Stimulated activated CD8-positive, alpha-beta memory T cell treated with anti-CD3 and anti-CD28 coated beads, Interleukin-12 subunit alpha, Interleukin-12 subunit beta, amount 100 ng/mL, for 24 hours (primary cell): ENCODE results near the gene RYR2.

Source experiments
- DNase-seq: peaks from one replicate; pipeline ENCODE4 v3.0.0-alpha.2; 2020; ENCODE audit errors: extremely low read depth

RYR2 gene

GRCh38 chr1:237736372-237737029 lies 694.5 kb downstream of the RYR2 start:
- DNase-seq, result no peak

- DNase-seq, result no peak
Measured at GRCh38 chr1:237737448-237737847, 695.5 kb downstream of the RYR2 start.

- no peak for DNase-seq
Measured at GRCh38 chr1:237737938-237738610, 696.1 kb downstream of the RYR2 start.

GRCh38 chr1:237740846-237741245 lies 698.9 kb downstream of the RYR2 start:
- no peak for DNase-seq

- DNase-seq, result no peak
Measured at GRCh38 chr1:237745545-237745944, 703.6 kb downstream of the RYR2 start.

GRCh38 chr1:237748171-237748960 lies 706.4 kb downstream of the RYR2 start:
- no peak for DNase-seq

GRCh38 chr1:237749122-237749521 lies 707.1 kb downstream of the RYR2 start:
- no peak for DNase-seq

- DNase-seq, result no peak
Measured at GRCh38 chr1:237751090-237751489, 709.1 kb downstream of the RYR2 start.

- no peak for DNase-seq
Measured at GRCh38 chr1:237754627-237755026, 712.6 kb downstream of the RYR2 start.

- no peak for DNase-seq
Measured at GRCh38 chr1:237756304-237756967, 714.5 kb downstream of the RYR2 start.

GRCh38 chr1:237759377-237759776 lies 717.4 kb downstream of the RYR2 start:
- no peak for DNase-seq

- no peak for DNase-seq
Measured at GRCh38 chr1:237760951-237761350, 719.0 kb downstream of the RYR2 start.

GRCh38 chr1:237763137-237763536 lies 721.2 kb downstream of the RYR2 start:
- no peak for DNase-seq

- no peak for DNase-seq
Measured at GRCh38 chr1:237763751-237764150, 721.8 kb downstream of the RYR2 start.

- DNase-seq, result no peak
Measured at GRCh38 chr1:237769916-237770315, 727.9 kb downstream of the RYR2 start.

- no peak for DNase-seq
Measured at GRCh38 chr1:237772009-237772408, 730.0 kb downstream of the RYR2 start.

- DNase-seq, result no peak
Measured at GRCh38 chr1:237774246-237774645, 732.3 kb downstream of the RYR2 start.

- DNase-seq, result no peak
Measured at GRCh38 chr1:237779356-237779755, 737.4 kb downstream of the RYR2 start.

GRCh38 chr1:237786066-237786719 lies 744.2 kb downstream of the RYR2 start:
- DNase-seq, result no peak

- no peak for DNase-seq
Measured at GRCh38 chr1:237788069-237788468, 746.1 kb downstream of the RYR2 start.

GRCh38 chr1:237789619-237790018 lies 747.6 kb downstream of the RYR2 start:
- DNase-seq, result no peak

GRCh38 chr1:237791592-237791991 lies 749.6 kb downstream of the RYR2 start:
- no peak for DNase-seq
